HG03565 (cell line): ENCODE data around the gene MAPK12.

Experiments used
- ATAC-seq: cut with Tn5 transposase; IDR thresholded peaks from one replicate; pipeline ENCODE4 v1.9.1; 2021; ENCODE audit warnings: mild to moderate bottlenecking, moderate library complexity; ENCODE audit not compliant: unreplicated experiment

The MAPK12 gene

DNA sequence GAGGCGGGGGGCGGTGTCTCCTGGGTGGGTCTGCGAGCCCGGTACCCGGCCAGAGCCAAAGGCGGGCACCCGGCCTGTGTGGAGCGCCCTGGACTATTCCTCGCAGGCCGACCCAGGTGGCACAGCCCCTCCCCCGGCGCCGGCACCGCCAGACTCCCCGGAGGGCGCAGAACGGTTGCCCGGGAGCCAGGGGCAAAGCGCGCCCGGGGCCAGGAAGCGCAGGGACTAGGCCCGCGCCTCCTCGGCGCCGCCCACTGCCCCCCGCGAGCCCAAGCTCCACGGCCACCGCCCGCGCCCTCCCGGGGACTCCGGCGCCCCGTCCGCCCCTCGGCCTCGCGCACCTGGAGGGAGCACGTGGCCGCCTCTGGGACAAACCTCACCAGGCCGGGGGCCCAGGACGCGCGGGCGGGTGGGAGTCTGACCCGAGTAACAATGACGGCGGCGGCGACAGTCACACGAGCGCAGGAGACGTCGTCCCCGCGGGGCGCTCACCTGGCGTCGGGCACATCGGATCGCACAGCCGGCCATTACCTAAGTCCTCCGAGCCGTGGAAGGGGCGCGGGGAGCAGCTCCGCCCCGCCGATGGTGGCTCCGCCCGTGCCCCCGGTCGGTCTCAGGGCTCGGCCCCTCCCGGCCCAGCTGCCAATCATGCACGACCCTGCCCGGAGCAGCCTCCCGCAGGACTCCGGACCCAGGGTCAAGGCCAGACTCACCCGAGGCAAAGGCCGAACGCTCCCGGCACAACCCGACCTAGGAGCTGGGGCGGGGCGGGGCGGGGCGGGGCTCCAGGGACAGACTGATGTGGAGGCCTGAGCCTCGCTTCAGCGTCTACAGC, 38.5 kb upstream of the MAPK12 start:
- ATAC-seq, result no peak

DNA sequence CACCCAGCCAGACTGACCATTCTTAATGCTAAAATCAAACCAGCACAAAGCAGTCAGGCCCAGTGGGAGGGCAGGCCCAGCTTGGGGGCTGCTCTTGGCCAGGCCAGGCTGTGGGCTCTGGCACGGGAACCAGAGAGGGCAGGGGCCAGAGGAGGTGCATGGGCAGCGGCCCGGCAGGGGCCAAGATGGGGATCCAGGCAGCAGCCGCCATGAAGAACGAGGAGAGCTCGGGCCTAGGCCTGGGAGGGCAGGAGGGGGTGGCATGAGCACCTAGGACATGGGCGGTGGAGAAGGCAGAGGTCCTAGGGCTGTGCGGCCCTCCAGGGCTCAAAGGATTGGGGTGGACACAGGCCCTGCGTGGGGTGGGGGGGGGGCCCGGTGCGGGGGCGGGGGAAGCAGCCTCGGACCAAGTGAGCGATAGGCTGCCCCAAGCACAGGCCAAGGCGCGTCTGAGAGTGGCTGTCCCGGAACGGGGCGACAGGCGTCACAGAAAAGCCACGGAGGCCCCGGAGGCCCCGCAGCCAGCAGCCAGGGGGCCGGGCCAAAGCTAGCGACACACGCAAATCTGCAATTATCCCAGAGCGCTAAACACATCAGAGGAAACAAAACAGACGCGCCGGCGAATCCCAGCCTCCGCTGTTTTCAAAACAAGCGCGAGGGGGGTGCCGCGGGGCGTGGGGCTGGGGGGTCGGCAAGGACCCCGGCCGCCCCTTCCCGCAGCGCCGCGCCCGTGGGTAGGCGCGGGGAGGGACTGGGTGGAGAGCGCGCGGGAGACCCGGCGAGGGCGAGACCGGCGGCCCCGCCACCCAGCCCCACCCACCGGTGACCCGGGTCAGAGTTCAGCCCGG, 37.7 kb upstream of the MAPK12 start:
- no peak for ATAC-seq

DNA sequence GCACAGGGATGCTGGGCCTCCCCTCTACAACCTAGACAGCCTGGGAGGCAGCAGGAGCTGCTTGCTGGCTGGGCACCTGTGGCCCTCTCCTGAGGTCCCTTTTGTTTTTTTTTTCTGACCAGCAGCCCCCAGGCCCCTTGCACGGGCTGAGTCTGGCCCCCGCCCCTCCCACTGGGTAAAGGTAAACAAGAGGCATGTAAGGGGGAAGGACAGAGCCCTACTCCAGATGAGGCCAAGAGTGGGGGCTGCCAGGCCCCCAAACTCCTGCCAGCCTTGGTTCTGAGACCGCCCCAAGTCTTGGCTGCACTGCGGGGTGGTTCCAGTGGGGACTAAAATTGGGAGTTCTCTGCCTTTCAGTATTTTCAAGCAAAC, 36.8 kb upstream of the MAPK12 start:
- ATAC-seq, result no peak

DNA sequence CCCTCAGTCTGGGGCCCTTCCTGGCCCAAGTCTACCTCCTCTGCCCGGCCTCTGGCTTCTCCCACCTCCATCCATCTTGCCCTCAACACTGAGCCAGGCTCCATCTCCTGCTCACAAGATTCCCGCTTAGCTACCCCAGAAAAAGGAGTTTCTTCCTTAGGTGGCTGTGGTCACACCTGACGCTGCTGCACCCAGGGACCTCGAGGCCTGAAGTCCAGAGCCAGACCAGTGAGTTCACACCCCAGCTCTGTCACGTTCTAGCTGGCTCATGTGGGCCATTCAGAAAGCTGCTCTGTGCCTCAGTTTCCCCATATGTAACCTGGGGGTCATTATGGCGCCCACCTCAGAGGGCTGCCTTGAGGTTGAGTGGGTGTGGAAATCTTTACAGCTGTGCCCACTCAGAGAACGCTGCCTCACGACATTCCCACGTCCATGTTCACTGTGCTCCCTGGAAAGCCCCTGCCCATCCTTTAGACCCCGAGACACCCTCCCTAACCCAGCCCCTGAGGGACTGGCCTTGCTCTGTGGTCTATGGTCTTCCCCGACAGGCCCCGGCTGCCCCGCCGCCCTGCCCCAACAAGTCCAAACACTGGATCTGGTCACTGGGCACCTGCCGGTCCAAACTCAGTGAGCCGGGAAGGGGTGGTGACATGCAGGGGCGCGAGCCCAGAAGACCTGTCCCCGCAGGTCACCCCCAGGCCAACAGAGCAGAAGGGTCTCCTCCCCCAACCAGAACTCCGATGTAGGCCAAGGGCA, 36.2 kb upstream of the MAPK12 start:
- ATAC-seq, result no peak

DNA sequence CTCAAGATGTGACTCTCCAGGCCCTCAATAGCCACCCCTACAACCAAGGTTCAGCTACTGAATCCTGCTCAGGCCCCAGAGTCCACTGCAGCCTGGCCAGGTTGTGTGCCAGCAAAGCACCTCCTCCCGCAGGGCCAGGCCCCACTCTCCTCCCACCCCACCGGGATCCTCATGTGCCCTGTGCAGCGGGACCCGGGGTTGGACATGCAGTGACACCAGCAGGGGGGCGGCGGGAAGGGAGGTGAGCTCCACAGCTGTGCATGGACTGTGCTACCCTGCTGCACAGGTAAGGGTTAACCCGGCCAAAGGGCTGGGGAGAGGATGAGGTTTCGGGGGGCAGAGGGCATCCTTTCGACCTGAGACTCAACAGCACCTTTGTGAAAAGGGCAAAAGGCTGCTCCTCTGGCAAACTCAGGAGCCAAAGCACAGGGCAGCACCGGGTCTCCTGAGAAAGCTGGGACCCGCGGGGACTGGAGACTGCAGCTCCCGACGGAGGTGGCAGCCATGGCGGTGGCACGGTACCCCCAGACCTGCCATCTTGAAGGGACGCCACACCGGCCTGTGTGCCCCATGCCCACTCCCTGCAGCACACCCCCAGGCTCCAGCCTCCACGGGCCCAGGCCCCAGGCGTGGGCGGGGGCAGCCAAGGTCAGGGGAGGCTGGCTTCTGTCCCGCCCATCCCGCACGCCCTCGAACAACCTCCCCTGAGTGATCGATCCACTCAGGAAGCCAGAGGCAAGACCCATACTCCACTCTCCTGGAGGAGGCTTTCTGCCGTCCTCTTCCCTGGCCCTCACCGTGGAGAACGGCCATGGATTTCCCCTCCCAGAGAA, 35.4 kb upstream of the MAPK12 start:
- no peak for ATAC-seq

DNA sequence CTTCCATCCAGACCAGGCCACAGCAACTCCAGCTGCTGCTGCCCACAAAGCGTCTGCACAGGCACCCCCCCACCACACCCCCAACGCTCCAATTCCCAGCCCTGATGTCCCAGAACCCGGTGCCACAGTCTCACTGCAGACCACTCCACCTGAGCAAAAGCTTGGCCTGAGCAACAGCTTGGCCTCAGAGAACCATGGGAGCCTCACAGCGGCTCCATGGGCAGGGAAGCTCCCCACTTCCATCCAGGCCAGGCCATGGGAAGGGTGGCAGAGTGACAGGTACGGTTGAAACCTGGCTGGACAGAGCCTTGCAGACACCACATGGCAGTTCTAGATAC, 32.8 kb upstream of the MAPK12 start:
- no peak for ATAC-seq

DNA sequence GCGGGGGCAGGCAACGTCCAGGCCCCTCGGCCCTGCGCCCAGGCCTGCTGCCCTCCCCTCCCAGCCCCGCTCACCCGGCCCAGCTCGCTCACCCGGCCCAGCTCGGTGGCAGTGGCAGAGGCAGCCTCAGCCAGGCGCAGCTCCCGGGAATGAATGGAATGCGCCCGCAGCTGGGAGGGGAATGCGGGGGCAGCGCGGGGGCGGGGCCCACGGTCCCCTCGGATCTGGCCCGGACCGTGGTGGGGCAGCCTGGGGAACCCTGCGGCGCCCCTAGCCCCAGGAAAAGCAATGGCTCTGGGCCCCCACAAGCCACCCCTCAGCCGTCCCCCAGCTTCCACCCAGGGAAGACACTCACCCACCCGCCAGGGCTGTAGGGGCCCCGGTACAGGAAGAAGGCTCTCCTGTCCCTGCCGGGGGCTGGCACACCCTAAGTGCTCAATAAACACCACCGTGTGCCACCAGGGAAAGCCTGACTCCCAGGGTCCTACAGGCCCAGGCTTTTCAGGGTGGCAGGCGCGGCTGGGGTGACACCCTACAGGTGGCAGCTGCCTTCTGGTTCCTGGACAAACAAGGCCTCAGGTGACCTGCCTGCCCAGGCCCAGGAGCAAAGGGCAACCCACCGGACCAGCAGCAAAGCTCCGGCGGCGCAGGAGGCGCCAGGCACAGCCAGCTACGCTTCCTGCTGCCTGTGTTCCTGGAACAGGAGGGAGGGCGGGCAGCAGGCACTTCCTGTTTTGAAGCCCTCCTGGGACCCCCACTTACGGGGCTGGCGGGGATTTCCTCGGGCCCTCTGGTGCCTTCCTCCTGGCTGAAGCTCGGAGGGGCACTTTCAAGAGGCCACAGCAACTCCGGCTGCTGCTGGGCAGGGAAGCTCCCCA, 32.2 kb upstream of the MAPK12 start:
- ATAC-seq, result no peak

DNA sequence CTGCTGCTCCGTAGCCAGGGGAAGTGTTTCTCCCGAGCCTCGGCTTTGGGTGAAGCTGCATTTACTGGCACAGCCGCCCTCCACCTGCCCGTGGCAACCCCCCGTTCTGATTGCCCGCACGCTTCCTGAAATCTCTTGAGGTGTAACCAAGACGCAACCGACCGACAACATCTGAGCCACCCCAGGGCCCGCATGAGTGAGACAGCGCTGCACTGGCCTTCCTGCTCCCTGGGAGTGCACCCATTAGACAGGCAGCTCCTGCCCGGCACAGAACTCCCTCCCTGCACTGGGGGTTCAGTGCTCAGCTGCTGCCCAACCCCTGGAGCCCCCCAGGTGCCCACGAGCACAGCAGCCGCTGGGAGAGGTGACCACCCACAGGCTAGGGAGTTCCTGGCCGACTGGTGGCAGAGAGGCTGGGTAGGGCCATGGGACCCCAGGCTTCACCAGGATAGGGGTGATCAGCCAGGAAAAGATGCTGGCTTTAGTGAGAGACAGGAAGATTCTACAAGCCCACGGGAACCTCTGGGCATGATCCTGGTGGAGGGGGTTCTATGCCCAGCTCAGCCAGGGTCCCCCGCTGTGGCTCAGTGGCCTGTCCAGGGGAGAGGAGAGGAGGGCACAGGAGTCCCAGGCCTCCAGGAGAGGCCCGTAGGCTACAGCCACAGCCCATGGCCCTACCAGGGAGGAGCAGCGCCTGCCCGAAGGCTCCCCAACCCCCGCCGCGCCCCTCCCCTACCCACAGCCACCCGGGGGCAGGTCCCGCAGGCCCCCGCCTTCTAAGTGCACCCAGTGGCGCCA, 31.4 kb upstream of the MAPK12 start:
- no peak for ATAC-seq

DNA sequence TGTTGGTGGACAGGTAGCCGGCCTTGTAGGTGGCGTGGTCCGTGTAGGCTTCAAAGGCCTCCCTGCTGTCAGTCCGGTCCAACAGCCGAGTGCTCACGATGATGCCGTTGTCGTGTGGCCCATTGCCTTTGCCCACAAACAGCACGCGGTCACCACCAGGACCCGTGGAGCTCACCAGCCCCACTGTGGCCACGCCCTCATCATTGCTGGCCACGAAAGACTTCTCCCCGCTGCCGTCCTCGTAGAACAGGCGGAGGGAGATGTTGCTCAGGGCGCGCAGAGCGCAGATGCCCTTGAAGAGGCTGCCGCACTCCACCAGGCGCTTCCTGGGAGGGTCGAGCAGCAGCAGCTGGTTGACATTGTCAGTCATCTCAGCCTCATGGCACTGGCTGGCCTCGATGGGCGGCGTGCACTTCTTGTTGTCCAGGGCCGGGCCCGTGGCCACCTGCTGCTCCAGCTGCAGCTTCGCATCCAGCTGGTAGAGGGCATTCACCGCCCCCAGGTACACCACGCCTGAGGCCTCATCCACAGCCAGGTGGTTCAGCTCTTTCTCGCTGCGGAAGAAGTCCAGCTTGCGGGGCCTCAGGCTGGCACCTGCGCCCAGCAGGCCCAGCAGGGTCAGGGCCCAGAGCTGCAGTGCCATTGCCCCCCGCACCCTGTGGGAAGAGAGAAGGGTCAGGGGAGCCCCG, 28.6 kb upstream of the MAPK12 start:
- no peak for ATAC-seq

DNA sequence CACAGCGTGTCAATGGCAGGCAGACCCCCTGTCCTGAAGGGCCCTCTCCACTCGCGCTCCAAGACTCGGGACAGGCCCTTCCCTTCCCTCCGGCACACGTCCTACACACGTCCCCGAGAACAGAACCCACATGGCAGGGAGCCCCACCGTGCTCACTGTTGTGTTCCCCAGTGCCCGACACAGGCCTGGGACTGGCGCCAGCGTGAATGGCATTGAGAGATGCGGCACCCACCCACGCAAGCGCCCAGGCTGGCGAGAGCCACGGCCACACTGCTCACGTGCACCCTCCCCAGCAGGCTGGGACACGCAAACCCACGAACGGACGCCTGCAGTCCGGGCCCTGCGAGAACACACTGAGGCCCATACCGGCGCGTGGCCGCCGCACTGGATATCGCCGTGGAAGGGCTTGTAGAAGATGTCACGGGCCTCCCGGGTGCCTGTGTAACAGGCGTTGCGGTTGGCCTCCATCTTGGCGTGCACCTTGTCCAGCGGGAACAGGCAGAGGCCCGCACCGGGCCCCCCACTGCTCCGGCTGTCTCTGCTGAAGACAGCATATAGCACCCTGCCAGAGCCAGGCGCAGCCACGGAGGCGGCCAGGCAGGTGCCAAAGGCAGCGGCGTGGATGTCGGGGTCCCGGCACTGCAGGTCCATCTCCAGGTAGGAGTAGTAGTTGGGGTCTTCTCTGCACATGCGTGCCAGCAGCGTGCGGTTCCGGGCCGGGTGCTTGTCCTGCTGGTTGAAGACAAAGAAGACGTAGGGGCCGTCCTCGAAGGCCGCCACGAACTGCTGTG, 27.9 kb upstream of the MAPK12 start:
- no peak for ATAC-seq

DNA sequence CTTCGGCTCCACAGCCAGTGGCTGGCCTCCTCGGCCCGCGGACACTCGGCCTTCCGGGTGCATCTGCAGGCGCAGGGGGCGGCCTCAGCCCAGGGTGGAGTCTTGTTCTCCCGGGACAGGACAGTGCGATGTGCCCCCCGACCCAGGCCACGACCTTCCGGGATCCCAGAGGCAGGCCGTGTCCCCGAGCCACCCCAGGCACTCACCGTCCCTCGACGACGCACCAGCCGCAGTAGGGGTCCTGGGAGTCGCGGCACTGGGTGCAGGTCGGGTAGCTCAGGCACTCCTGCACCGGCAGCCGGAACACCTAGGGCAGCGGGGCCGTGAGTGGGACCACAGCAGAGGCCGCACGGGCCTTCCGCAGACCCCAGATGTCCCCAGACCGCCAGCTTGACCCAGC, 26.2 kb upstream of the MAPK12 start:
- ATAC-seq, result no peak

DNA sequence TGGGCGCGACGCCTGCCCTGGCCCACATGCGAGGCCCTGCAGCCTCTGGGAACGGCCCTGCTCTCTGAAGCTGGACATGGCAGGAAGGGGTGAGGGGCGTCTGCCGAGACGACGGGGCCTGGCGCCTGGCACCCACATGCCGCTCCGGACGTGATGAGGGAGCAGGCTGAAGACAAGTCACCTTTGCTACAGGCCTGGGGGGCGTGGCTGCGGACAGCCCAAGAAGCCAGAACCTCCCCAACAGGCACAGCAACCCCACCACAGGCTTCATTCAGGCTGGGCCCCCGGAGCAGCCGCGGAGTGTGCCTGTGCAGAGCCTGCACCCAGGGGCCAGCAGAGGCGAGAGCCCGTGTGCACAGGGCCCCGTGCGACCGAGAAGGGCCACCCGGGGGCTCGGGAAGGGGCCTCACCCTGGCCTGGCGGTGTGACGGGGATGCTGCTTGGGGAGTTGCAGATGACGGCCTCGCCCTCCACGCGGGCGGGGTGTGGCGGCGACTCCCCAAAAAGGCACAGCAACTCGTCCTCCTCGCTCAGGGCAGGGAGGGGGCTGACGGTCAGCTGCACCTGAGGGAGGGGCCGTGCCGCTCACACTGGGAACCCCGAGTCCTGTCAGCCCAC, 25.3 kb upstream of the MAPK12 start:
- ATAC-seq, result no peak

DNA sequence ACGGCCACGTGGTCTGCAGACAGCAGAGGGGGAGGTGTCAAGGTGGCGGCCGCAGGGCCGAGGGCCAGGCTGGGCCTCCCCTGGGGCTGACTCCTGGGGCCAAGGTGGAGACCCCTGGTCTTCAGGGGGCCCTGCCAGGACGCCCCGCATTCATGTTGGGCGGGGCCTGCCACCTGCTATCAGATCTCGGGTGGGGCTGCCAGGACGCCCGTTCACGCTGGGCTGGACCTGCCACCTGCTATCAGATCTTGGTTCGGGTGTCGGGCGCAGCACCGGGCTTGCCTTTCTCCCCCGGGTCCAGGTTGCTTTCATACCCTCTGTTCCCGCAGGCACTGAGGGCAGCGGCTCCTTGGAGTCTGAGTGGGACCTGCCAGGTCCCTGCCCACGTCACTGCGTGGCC, 24.8 kb upstream of the MAPK12 start:
- no peak for ATAC-seq

DNA sequence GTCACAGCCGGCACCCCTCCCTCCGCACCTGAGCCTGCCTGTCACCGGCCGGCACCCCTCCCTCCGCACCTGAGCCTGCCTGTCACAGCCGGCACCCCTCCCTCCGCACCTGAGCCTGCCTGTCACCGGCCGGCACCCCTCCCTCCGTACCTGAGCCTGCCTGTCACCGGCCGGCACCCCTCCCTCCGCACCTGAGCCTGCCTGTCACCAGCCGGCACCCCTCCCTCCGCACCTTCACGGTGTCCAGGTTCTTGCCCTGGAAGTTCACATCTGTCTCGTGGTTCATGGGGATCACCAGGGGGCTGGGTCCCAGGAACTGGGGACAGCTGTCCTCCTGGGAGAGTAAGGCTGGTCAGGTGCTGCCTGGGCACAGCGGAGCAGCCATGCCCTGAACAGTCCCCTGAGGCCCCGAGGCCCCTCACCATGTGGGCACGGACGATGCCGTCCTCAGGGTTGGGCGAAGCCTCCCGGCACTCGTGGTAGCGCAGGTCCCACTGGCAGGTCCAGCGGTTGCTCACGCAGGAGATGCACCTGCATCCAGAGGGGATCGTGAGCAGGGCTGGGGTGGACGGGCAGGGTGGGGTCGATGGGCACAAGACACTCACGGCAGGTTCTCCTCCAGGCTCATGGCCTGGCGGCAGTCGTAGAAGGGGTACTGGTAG, 24.2 kb upstream of the MAPK12 start:
- no peak for ATAC-seq

DNA sequence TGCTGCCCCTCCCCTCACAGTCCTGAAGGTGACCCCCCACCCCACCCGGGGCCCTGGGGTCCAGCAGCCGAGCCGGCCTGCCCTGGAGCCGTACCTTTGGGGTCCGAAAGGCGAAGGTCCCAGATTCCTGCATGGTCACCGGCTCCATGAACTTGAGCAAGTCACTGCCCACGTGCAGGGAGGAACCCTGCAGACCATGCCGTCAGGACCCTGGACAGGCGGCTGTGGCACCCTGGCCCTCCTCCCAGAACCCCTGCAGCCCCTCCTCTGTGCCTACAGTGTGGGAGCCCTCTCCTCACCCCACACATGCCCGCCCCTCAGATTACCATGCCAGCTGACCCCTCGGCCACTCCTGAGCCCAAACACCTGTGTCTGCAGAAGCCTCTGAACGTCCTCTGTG, 23.0 kb upstream of the MAPK12 start:
- no peak for ATAC-seq

DNA sequence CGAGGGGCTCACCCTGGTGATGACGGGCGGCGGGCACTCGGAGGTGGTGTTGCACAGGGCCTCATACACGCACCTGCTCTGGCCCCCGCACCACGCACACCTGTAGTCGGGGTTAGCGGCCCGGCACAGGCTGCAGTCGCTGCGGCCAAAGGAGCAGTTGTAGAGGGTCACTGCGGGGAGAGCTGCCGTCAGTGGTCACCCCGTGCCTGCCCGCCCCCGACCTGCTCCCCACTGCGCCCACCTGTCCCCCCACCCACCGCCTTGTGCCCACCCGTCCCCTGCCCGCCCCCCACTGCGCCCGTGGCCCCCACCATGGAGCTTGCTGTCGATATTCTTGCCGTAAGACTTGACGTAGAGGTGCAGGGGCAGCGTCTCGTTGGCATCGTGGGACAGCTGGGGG, 22.3 kb upstream of the MAPK12 start:
- no peak for ATAC-seq
